ENCODE results near the gene SLBP. TPM values are rescaled to one million over a fixed set of nuclear protein-coding genes. Genes with fewer than 3 reads are reported as not detected.

The SLBP gene
- total and polyA plus RNA-seq, 2 of the 8 experiments (the other 6 are each of a cell fraction or from before 2014, with no cell fraction given), result 44.1 to 49.0 TPM

GRCh38 chr4:1682860-1683259 is 29.3 kb downstream of the SLBP start:
- TF ChIP-seq KDM5A (IDR thresholded peaks at IDR 0.05; ENCODE audit: low read length) (no peak), HDAC6 (IDR thresholded peaks at IDR 0.05; ENCODE audit: low read depth, low read length) (no peak), SIRT6 (IDR thresholded peaks at IDR 0.05; ENCODE audit: low read length) (no peak), E2F6 (IDR thresholded peaks at IDR 0.05) (no peak), SIX5 (IDR thresholded peaks at IDR 0.05; ENCODE audit: low read depth, low read length) (no peak), MAX (IDR thresholded peaks at IDR 0.05) (no peak), GTF2F1 (IDR thresholded peaks at IDR 0.05; ENCODE audit: borderline replicate concordance, low read depth, low read length) (no peak), TAF7 (optimal IDR thresholded peaks at IDR 0.05; ENCODE audit: borderline replicate concordance, low read depth, low read length) (no peak), SP4 (IDR thresholded peaks at IDR 0.05; ENCODE audit: low read length) (no peak), POU5F1 (IDR thresholded peaks at IDR 0.05; ENCODE audit: low read depth, low read length) (no peak), JUND (IDR thresholded peaks at IDR 0.05; ENCODE audit: low read length) (no peak)
- Histone ChIP-seq H3K14ac (ENCODE audit: insufficient read length) (no peak overlapping the region), H2BK12ac (ENCODE audit: low read depth, low read length) (no peak overlapping the region), H3K23me2 (ENCODE audit: low read depth, low read length) (peaks cover 6% of the 10 kb centered on the region; the same call in 1 of the 2 replicates), H3K18ac (ENCODE audit: extremely low read depth, low read length) (no peak overlapping the region), H4K91ac (replicated peaks; ENCODE audit: insufficient read length, low read length) (no peak overlapping the region), H3K4me1 (replicated peaks in 1 of 4; ENCODE audit: control insufficient read depth in 3 of 4, insufficient read depth in 4 of 4, low read length in 3 of 4) (peaks cover 3 to 6% (median 4%) of the 10 kb centered on the region in 4 experiments; a peak in 6 of 7 replicates), H3K56ac (replicated peaks; ENCODE audit: insufficient read length, low read depth, low read length) (no peak overlapping the region), H3K4me2 (ENCODE audit: insufficient read depth in 1 of 2, low read depth in 2 of 2, low read length in 2 of 2) (peak overlapping the region; percentile 70 to 81; a peak in 3 of 4 replicates), H3K27me3 (replicated peaks in 1 of 4; ENCODE audit: control insufficient read depth in 3 of 4, extremely low read depth in 1 of 4, insufficient read depth in 3 of 4, low read length in 3 of 4) (peaks cover 11 to 17% (median 13%) of the 10 kb centered on the region in 4 experiments), H3K4me3 (ENCODE audit: extremely low read depth in 1 of 4, insufficient read depth in 2 of 4, low read depth in 3 of 4, low read length in 4 of 4) (peak overlapping the region in 1 of 4 experiments; percentile 67; a peak in 1 of 8 replicates), H2AFZ (ENCODE audit: low read length) (no peak overlapping the region), H3K9me3 (ENCODE audit: insufficient read depth in 2 of 2, low read depth in 1 of 2, low read length in 1 of 2) (no peaks in the 10 kb centered on the region), H4K20me1 (replicated peaks in 1 of 2; ENCODE audit: control insufficient read depth in 1 of 2, insufficient read depth in 2 of 2, low read length in 2 of 2) (peaks cover 0 to 5% of the 10 kb centered on the region in 2 experiments), H3K9ac (replicated peaks in 1 of 4; ENCODE audit: extremely low read depth in 1 of 4, low read depth in 3 of 4, low read length in 3 of 4) (no peak overlapping the region), H3K4ac (replicated peaks; ENCODE audit: insufficient read length, low read depth, low read length) (no peak overlapping the region), H2BK20ac (ENCODE audit: low read length) (no peak overlapping the region), H3K27ac (ENCODE audit: low read depth, low read length) (no peak overlapping the region), H2AK5ac (ENCODE audit: low read depth, low read length) (no peak overlapping the region), H2BK5ac (ENCODE audit: low read depth, low read length) (no peak overlapping the region), H4K5ac (ENCODE audit: insufficient read length, low read depth, low read length) (no peak overlapping the region), H3K79me1 (ENCODE audit: low read depth, low read length) (no peaks in the 10 kb centered on the region), H2BK15ac (ENCODE audit: low read length) (no peak overlapping the region), H3K36me3 (ENCODE audit: control insufficient read depth in 2 of 4, insufficient read depth in 4 of 4, low read length in 3 of 4) (no peaks in the 10 kb centered on the region), H2BK120ac (replicated peaks; ENCODE audit: low read depth, low read length) (no peak overlapping the region), H3K79me2 (ENCODE audit: control insufficient read depth in 1 of 2, insufficient read depth in 2 of 2, low read length in 2 of 2) (no peaks in the 10 kb centered on the region), H3K23ac (ENCODE audit: insufficient read length) (no peak overlapping the region), H4K8ac (ENCODE audit: extremely low read depth, insufficient read depth, low read length) (no peak overlapping the region)
- FAIRE-seq, result no peak
- POLR2A ChIA-PET (ENCODE audit: partially characterized antibody), result interaction anchor here (1.0 kb wide), 1 partner anchor 12 kb away, joined by 3 read pairs; no protein-coding TSS in a partner anchor
- DNase-seq (ENCODE audit: low read depth in 1 of 2, low spot score in 2 of 2), result no peak
- 83% methylated on average over 13 of the region's 13 CpGs; no CpG with 5 or more reads in 1 of the 2 experiments for WGBS, 2 experiments (ENCODE audit: extremely low coverage in 1 of 2, insufficient coverage in 1 of 2, insufficient read length in 1 of 2, insufficient replicate concordance in 2 of 2, low coverage in 1 of 2, low lambda C conversion rate in 2 of 2, missing lambda C conversion rate in 1 of 2)
- CTCF ChIA-PET (ENCODE audit: partially characterized antibody), result interaction anchor here (0.6 to 4.3 kb wide), 7 partner anchors 11 to 784 kb away, joined by 3 to 30 read pairs (median 3); no protein-coding TSS in a partner anchor

Data from H1 (cell line).